22Rv1 (cell line): Measurements from ENCODE around the gene MTNR1A.

ENCODE experiments used
- H3K27ac ChIP-seq: fragments of 450-650 bp; 2 replicates; pipeline ENCODE4 v1.5.1; 2017
- ZFX ChIP-seq: fragments of 450-650 bp; IDR thresholded peaks from 2 replicates; pipeline ENCODE4 v1.6.1; 2017; ENCODE audit warnings: antibody characterized with exemption, borderline replicate concordance
- TF ChIP-seq, protein P1 (sequence below): fragments of 450-650 bp; IDR thresholded peaks from 2 replicates; pipeline ENCODE4 v1.5.1; 2017; ENCODE audit warnings: mild to moderate bottlenecking

The MTNR1A gene

DNA sequence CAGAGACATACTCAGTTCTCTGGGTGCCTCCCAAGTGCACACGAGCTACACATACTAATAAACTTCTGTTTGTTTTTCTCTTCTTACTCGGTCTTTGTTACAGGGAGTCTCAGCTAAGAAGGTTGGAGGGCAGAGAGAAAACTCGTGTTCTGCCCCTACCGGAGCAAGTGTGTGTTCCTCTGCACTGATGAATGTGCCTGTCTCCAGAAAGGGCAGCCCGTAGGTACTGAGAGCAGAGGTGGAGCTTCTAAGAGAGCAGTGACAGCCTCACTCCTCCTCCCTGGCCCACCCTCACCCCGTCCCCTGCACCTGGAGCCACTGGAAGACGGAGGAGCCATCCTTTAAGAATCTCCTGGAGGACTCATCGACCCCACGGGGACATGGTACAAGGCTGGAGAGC, 67.6 kb downstream of the MTNR1A start:
- no peak overlapping the region for H3K27ac ChIP-seq
- TF ChIP-seq, protein P1, sequence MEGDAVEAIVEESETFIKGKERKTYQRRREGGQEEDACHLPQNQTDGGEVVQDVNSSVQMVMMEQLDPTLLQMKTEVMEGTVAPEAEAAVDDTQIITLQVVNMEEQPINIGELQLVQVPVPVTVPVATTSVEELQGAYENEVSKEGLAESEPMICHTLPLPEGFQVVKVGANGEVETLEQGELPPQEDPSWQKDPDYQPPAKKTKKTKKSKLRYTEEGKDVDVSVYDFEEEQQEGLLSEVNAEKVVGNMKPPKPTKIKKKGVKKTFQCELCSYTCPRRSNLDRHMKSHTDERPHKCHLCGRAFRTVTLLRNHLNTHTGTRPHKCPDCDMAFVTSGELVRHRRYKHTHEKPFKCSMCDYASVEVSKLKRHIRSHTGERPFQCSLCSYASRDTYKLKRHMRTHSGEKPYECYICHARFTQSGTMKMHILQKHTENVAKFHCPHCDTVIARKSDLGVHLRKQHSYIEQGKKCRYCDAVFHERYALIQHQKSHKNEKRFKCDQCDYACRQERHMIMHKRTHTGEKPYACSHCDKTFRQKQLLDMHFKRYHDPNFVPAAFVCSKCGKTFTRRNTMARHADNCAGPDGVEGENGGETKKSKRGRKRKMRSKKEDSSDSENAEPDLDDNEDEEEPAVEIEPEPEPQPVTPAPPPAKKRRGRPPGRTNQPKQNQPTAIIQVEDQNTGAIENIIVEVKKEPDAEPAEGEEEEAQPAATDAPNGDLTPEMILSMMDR = no peak
- no peak for TF ChIP-seq ZFX

DNA sequence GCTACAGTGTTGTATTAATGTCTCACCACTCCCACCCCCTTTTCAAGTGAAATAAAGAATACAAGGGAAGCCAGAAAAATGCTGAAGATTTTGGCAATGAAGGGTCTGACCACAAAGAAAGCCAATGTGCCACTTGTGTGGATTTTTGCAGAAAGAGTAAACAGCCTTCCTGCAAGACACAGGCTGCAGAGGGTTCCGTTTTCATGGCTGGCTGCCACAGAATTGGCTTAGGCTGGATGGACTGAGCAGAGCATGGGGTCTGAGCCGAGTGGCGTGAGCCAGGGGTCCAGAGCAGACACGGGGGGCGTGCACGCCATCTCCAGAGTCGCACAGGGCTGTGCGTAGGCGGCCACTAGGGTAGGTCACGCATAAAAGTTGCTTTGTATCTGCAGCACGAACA, 69.2 kb downstream of the MTNR1A start:
- no peak overlapping the region for H3K27ac ChIP-seq
- TF ChIP-seq ZFX = no peak
- TF ChIP-seq, protein P1 = no peak

DNA sequence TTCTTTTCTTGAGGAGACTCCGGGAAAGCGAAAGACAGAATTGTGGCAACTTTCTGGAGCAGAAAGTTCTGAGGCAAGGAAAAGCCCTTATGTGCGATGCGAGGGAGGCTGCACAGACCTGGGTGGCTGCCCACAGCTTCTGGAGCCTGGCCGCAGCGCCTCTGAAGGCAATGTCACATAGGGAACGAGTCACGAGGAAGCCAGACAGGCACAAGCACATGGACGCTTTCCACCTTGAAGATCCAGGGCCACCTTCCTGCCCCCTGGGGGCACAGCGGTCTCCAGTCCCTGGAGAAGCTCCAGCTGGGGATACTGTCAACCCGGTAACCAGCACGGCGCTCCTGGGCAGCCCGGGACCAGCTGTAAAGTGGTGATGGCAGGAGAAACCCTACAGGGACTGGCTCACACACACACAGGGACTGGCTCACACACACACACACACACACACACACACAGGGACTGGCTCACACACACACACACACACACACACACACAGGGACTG, 69.8 kb downstream of the MTNR1A start:
- H3K27ac ChIP-seq = no peak overlapping the region
- TF ChIP-seq, protein P1 = no peak
- TF ChIP-seq ZFX = no peak

DNA sequence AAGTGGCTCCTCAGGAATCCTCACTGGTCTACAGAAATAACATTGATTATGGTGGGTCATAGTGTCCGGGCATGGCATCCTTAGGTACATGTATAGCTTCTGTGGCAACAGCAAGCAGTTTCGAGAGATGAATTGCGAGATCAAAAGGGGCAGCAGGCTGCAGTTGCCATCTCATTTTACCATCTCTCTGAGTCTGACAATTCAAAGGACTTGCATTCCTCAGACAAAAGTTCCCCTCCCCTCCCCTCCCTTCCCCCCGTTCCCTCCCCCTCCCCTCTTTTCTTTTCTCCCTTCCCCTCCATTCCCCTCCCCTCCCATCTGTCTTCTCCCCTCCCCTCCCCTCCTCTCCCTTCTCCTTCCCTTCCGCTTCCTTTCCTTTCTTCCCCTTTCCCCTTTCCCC, 70.2 kb downstream of the MTNR1A start:
- H3K27ac ChIP-seq = no peak overlapping the region
- TF ChIP-seq, protein P1 = no peak
- TF ChIP-seq ZFX = no peak

DNA sequence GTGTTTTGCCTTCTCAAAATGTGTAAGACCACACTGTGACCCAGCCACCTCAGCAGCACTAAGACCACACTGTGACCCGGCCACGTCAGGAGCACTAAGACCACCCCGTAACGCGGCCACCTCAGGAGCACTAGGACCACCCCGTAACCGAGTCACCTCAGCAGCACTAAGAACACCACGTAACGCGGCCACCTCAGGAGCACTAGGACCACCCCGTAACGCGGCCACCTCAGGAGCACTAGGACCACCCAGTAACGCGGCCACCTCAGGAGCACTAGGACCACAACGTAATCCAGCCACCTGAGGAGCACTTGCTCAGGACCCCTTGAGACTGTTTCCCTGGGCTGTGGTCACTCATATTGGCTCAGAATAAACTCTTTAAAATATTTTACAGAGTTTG, 71.7 kb downstream of the MTNR1A start:
- TF ChIP-seq, protein P1 = no peak
- no peak for TF ChIP-seq ZFX
- no peak overlapping the region for H3K27ac ChIP-seq
